ENCODE data around the gene CSRP3.

DNA sequence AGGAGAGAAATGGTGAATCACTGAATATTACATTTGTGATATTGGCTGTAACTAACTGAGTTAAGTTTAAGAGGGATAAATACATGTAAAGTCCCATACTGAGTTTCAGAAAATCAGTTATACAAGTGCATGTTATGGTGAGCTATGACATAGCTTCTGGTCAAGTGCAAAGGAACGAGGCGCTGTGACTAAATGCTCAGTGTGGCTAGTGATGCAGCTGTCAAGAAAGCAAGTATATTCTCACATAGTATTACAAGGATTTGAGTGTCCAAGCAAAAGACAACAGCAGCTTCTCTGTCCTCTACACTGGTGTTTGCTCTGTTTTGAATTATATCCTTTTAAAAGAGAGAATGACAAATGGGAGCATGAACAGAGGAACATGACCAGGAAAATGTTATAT is 40.1 kb downstream of the CSRP3 start:
- TF ChIP-seq, protein P1, sequence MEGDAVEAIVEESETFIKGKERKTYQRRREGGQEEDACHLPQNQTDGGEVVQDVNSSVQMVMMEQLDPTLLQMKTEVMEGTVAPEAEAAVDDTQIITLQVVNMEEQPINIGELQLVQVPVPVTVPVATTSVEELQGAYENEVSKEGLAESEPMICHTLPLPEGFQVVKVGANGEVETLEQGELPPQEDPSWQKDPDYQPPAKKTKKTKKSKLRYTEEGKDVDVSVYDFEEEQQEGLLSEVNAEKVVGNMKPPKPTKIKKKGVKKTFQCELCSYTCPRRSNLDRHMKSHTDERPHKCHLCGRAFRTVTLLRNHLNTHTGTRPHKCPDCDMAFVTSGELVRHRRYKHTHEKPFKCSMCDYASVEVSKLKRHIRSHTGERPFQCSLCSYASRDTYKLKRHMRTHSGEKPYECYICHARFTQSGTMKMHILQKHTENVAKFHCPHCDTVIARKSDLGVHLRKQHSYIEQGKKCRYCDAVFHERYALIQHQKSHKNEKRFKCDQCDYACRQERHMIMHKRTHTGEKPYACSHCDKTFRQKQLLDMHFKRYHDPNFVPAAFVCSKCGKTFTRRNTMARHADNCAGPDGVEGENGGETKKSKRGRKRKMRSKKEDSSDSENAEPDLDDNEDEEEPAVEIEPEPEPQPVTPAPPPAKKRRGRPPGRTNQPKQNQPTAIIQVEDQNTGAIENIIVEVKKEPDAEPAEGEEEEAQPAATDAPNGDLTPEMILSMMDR (IDR thresholded peaks at IDR 0.05) = no peak
- TF ChIP-seq POLR2AphosphoS5 (IDR thresholded peaks at IDR 0.05) (no peak), POLR2A (IDR thresholded peaks at IDR 0.05) (no peak), EP300 (IDR thresholded peaks at IDR 0.05) (no peak)

All from sigmoid colon (tissue), 4 donors.